Epithelial cell of esophagus (primary cell): ENCODE data around the gene MTURN.

Source experiments
- DNase-seq: peaks from one replicate; pipeline ENCODE4 v3.0.0; 2010; ENCODE audit warnings: low read depth
- H3K4me3 ChIP-seq: 2 replicates; pipeline ENCODE4 v1.5.1; 2011; ENCODE audit warnings: mild to moderate bottlenecking, low read length, control low read depth
- TF ChIP-seq, protein P1 (sequence below): IDR thresholded peaks from 2 replicates; pipeline ENCODE4 v1.5.1; 2011; ENCODE audit warnings: low read depth, mild to moderate bottlenecking, low read length, control low read depth, inconsistent platforms; ENCODE audit not compliant: insufficient read depth; ENCODE audit errors: missing control alignments

The MTURN gene

DNA sequence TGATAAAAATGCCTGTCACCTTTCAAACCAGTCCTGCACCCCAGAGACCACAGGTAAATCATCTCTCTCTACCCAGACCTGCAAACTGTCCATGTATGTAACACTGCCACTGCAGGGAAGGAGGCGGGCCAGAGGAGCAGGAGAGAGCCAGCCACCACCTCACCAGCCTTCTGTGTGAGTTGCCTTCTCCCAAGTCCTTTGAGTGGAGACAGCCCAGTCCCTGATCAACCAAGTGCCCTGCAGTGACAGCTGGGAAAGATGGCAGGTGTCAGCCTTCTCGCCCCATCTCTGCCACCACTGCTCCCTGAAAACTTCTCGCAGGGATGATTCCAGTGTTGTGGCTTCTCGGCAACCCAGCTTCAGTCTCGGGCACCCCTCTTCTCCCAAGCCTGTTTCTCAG, 42.4 kb downstream of the MTURN start:
- TF ChIP-seq, protein P1, sequence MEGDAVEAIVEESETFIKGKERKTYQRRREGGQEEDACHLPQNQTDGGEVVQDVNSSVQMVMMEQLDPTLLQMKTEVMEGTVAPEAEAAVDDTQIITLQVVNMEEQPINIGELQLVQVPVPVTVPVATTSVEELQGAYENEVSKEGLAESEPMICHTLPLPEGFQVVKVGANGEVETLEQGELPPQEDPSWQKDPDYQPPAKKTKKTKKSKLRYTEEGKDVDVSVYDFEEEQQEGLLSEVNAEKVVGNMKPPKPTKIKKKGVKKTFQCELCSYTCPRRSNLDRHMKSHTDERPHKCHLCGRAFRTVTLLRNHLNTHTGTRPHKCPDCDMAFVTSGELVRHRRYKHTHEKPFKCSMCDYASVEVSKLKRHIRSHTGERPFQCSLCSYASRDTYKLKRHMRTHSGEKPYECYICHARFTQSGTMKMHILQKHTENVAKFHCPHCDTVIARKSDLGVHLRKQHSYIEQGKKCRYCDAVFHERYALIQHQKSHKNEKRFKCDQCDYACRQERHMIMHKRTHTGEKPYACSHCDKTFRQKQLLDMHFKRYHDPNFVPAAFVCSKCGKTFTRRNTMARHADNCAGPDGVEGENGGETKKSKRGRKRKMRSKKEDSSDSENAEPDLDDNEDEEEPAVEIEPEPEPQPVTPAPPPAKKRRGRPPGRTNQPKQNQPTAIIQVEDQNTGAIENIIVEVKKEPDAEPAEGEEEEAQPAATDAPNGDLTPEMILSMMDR = no peak
- H3K4me3 ChIP-seq = no peak overlapping the region
- no peak for DNase-seq

DNA sequence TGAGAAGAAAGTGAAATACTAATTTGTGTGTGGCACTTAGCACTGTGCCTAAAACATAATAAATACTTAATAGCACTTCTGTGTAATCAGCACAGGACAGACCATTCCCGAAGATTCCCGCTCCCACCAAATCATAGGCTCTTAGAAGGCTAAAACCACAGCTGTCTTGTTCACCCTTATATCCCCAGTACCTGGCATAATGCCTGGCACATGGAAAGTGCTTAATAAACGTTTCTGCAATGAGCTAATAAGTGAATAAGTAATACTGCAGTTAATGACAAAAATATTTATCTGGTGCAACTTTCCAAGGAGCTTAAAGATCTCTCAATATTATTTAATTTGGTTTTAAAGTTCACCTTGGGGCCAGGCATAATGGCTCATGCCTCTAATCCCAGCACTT, 43.2 kb downstream of the MTURN start:
- TF ChIP-seq, protein P1 = no peak
- H3K4me3 ChIP-seq = no peak overlapping the region
- DNase-seq = no peak

DNA sequence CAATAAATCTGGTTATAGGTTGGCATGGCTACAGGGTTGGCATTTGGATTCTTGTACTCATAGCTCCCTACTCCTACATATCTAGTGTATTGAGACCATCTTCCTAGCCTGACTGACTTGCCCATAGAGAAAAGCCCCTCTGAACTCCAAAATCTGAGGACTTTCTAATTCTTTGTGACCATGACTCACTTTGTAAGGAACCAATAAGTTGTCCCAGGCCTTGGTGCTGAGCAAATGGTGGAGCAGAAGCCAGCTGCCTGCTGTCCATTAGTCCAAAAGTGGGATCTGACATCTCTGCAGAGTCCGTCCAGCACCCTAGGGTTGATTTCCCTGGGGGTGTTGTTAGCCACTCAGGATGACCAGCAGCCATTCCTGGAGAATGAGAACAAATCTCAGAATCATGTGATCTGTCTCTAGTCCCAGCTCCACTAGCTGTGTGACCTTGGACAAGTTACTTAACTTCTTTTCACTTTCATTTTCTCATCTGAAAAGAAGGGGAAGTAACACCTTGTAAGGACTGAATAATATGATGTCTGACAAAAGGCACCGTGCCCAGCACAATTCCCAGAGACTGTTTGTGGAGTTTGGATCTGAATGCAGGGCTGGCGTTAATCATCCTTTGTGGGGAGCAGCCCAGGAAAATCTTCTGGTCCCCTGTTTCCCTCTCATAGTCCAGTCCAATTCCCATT, 44.1 kb downstream of the MTURN start:
- DNase-seq = no peak
- H3K4me3 ChIP-seq = no peak overlapping the region
- TF ChIP-seq, protein P1 = no peak

- DNase-seq = peak; percentile 55
- no peak overlapping the region for H3K4me3 ChIP-seq
- TF ChIP-seq, protein P1 = no peak
These were observed 45.9 kb downstream of the MTURN start for GRCh38 chr7:30180718-30181117.

DNA sequence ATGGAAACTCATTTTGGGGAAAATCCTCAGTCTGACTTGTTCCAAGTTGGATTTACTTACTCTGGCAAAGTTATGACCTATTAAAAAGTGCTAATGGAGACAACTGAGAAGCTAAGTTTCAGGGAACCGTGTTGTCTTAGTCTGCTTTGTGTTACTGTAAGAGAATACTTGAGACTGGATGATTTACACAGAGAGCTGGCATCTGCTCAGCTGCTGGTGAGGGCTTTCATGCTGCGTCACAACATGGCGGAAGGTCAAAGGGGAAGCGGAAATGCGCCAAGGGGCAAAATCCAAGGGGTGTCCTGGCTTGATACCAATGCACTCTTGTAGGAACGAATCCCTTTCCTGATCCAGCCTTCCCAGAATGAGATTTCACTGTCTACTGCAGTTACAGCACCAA, 46.4 kb downstream of the MTURN start:
- no peak for DNase-seq
- TF ChIP-seq, protein P1 = no peak
- no peak overlapping the region for H3K4me3 ChIP-seq

DNA sequence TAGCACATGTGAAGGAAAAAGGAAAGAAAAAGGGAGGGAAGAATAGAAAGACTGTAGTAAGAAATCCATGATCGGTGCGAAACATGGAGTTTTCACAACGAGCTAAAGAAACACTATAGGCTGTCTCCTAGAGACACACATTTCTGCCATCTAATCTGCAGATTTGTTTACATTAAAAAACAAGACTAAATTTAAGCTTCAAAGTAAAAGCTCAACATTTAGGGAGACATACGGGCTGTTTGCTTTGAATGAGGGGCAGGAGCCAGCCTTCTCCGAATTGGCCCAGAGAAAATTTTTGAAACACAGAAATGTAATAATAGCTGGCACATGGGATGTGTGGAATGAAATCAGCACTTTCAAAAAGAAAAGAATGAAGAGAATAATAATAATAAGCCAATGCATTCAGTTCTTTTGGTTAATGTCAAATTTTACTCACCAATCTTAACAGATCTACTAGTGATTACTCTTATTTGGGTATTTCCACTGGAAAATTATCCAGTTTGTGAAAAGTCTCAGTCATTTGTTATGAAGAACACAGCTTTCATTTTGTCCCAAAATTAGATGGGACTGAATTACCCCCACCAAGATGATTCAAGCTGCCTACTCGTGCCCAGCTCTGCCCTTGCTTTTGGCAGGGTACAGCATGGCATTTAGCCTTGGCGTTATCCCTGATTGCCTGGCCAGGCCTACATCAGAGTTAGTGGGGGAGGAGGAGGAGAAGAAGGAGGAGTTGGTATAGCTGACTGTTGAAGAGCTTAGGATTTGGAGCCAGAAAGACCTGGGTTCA, 47.1 kb downstream of the MTURN start:
- DNase-seq = no peak
- H3K4me3 ChIP-seq = no peak overlapping the region
- TF ChIP-seq, protein P1 = no peak
